ENCODE measurements around the gene SPG7. TPM values are rescaled to one million over a fixed set of nuclear protein-coding genes. Genes with fewer than 3 reads are reported as not detected.

The SPG7 gene
- total RNA-seq, 1 donor, result 78.1 TPM

GRCh38 chr16:89510526-89510925 lies 2.3 kb downstream of the SPG7 start:
- no peak overlapping the region for H3K4me3 ChIP-seq (ENCODE audit: low read depth, low read length)
- DNase-seq (ENCODE audit: low read depth), result no peak
- TF ChIP-seq CTCF (IDR thresholded peaks at IDR 0.05; ENCODE audit: insufficient read depth, low read length), result no peak

GRCh38 chr16:89511374-89511773 lies 3.2 kb downstream of the SPG7 start:
- DNase-seq (ENCODE audit: low read depth), result no peak
- no peak overlapping the region for H3K4me3 ChIP-seq (ENCODE audit: low read depth, low read length)
- no peak for TF ChIP-seq CTCF (IDR thresholded peaks at IDR 0.05; ENCODE audit: insufficient read depth, low read length)

GRCh38 chr16:89512453-89512852 lies 4.2 kb downstream of the SPG7 start:
- DNase-seq (ENCODE audit: low read depth), result no peak
- no peak overlapping the region for H3K4me3 ChIP-seq (ENCODE audit: low read depth, low read length)
- no peak for TF ChIP-seq CTCF (IDR thresholded peaks at IDR 0.05; ENCODE audit: insufficient read depth, low read length)

- H3K4me3 ChIP-seq (ENCODE audit: low read depth, low read length), result no peak overlapping the region
- TF ChIP-seq CTCF (IDR thresholded peaks at IDR 0.05; ENCODE audit: insufficient read depth, low read length), result no peak
- DNase-seq (ENCODE audit: low read depth), result no peak
Observed at GRCh38 chr16:89517128-89517527, 8.9 kb downstream of the SPG7 start.

GRCh38 chr16:89519881-89520280 lies 11.7 kb downstream of the SPG7 start:
- TF ChIP-seq CTCF (IDR thresholded peaks at IDR 0.05; ENCODE audit: insufficient read depth, low read length), result no peak
- no peak overlapping the region for H3K4me3 ChIP-seq (ENCODE audit: low read depth, low read length)
- no peak for DNase-seq (ENCODE audit: low read depth)

GRCh38 chr16:89522287-89522686 lies 14.1 kb downstream of the SPG7 start:
- no peak overlapping the region for H3K4me3 ChIP-seq (ENCODE audit: low read depth, low read length)
- TF ChIP-seq CTCF (IDR thresholded peaks at IDR 0.05; ENCODE audit: insufficient read depth, low read length), result no peak
- no peak for DNase-seq (ENCODE audit: low read depth)

- no peak overlapping the region for H3K4me3 ChIP-seq (ENCODE audit: low read depth, low read length)
- DNase-seq (ENCODE audit: low read depth), result no peak
- TF ChIP-seq CTCF (IDR thresholded peaks at IDR 0.05; ENCODE audit: insufficient read depth, low read length), result no peak
Observed at GRCh38 chr16:89523680-89524344, 15.6 kb downstream of the SPG7 start.
